ENCODE data around the gene AGRN.

DNA sequence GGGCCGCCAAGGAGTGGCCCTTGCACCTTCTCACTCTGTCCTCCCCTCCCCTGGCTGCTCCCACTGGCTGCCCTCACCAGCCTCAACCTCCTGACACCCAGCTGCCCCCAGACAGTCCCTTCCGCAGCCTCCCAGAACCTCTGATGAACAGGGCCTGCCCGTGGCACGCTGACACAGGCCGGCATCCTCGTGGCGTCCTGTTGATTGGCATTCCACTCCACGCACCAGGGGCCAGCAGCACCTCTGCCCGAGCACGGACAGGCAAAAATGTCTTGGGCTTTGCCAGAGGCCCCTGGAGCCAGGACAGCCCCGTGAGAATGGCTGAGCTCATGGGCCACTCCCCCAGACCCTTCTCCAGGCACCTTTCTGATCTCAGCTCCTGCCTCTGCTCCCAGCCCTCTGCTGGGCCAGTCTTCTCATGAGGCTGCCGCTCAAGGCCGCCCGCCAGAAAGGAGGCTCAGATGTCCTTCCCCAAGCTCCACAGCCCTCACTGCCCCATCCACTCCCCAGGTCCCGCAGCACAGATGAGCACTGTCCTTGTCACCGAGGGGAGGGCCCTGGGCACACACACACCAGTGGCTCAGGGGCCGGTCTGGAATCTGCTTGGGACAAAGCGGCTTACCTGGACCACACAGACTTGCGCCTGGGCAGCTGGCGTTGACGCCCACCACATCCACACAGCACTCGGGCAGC is 70.0 kb downstream of the AGRN start:
- TF ChIP-seq ZBTB7A (IDR thresholded peaks at IDR 0.05; ENCODE audit: low read depth) (no peak), EP300 (IDR thresholded peaks at IDR 0.05; ENCODE audit: borderline replicate concordance) (no peak), NFIC (IDR thresholded peaks at IDR 0.05) (no peak)
